RWPE2 (cell line): ENCODE results near the gene CSNK2A2.

Experiments
- ATAC-seq: fragments of 200-7000 bp; cut with Tn5 transposase; 3 replicates; pipeline ENCODE4 v1.9.1; 2021; ENCODE audit warnings: low read depth
- DNase-seq: peaks from one replicate; pipeline ENCODE4 v3.0.0-alpha.2; 2020; ENCODE audit warnings: low spot score
- H3K27ac ChIP-seq: fragments of 450-650 bp; 2 replicates; pipeline ENCODE4 v1.5.1; 2017; ENCODE audit warnings: mild to moderate bottlenecking; ENCODE audit not compliant: poor library complexity, severe bottlenecking
- H3K27me3 ChIP-seq: fragments of 250-450 bp; sonication (Bioruptor Pico); 2 replicates; pipeline ENCODE4 v1.5.1; 2021; ENCODE audit warnings: mild to moderate bottlenecking, moderate library complexity; ENCODE audit not compliant: insufficient read depth, poor library complexity, severe bottlenecking
- H3K36me3 ChIP-seq: fragments of 250-450 bp; sonication (Bioruptor Pico); 2 replicates; pipeline ENCODE4 v1.5.1; 2020; ENCODE audit warnings: low read depth, mild to moderate bottlenecking, moderate library complexity
- H3K4me1 ChIP-seq: fragments of 250-450 bp; sonication (Bioruptor Pico); 2 replicates; pipeline ENCODE4 v1.5.1; 2021; ENCODE audit warnings: mild to moderate bottlenecking, moderate library complexity; ENCODE audit not compliant: insufficient read depth, poor library complexity, severe bottlenecking
- H3K4me3 ChIP-seq: fragments of 250-450 bp; sonication (Bioruptor Pico); 2 replicates; pipeline ENCODE4 v1.5.1; 2021; ENCODE audit warnings: mild to moderate bottlenecking, moderate library complexity; ENCODE audit not compliant: severe bottlenecking
- H3K9me3 ChIP-seq: fragments of 250-450 bp; sonication (Bioruptor Pico); 2 replicates; pipeline ENCODE4 v1.5.1; 2021; ENCODE audit warnings: mild to moderate bottlenecking, moderate library complexity; ENCODE audit not compliant: severe bottlenecking
- CTCF ChIP-seq: fragments of 450-650 bp; IDR thresholded peaks from one replicate; pipeline ENCODE4 v1.5.1; 2017; ENCODE audit warnings: mild to moderate bottlenecking, moderate library complexity; ENCODE audit not compliant: poor library complexity, severe bottlenecking

The CSNK2A2 gene

GRCh38 chr16:58123896-58124600 is 73.9 kb downstream of the CSNK2A2 start:
- Histone ChIP-seq H3K4me1 (peaks cover 49% of the 10 kb centered on the region), H3K4me3 (no peak overlapping the region), H3K36me3 (no peaks in the 10 kb centered on the region), H3K27me3 (no peaks in the 10 kb centered on the region), H3K27ac (no peak overlapping the region), H3K9me3 (no peaks in the 10 kb centered on the region)
- no peak for TF ChIP-seq CTCF
- DNase-seq (no peak), ATAC-seq (no peak)

GRCh38 chr16:58121132-58121531 is 76.8 kb downstream of the CSNK2A2 start:
- Histone ChIP-seq H3K27ac (peak overlapping the region; percentile 62), H3K4me1 (peaks cover 30% of the 10 kb centered on the region), H3K36me3 (peaks cover 9% of the 10 kb centered on the region), H3K4me3 (no peak overlapping the region), H3K9me3 (no peaks in the 10 kb centered on the region), H3K27me3 (no peaks in the 10 kb centered on the region)
- DNase-seq = no peak
- ATAC-seq = peak; percentile 61
- no peak for TF ChIP-seq CTCF

GRCh38 chr16:58120234-58120633 is 77.7 kb downstream of the CSNK2A2 start:
- Histone ChIP-seq H3K4me3 (no peak overlapping the region), H3K27me3 (no peaks in the 10 kb centered on the region), H3K4me1 (peaks cover 29% of the 10 kb centered on the region), H3K27ac (no peak overlapping the region), H3K9me3 (no peaks in the 10 kb centered on the region), H3K36me3 (peaks cover 18% of the 10 kb centered on the region)
- no peak for ATAC-seq
- no peak for TF ChIP-seq CTCF
- no peak for DNase-seq

GRCh38 chr16:58119509-58119845 is 78.4 kb downstream of the CSNK2A2 start:
- ATAC-seq (no peak), DNase-seq (no peak)
- H3K27me3 ChIP-seq = no peaks in the 10 kb centered on the region
- TF ChIP-seq CTCF = no peak
- peaks cover 27% of the 10 kb centered on the region for H3K4me1 ChIP-seq
- H3K4me3 ChIP-seq = no peak overlapping the region
- H3K36me3 ChIP-seq = peaks cover 26% of the 10 kb centered on the region
- no peaks in the 10 kb centered on the region for H3K9me3 ChIP-seq
- no peak overlapping the region for H3K27ac ChIP-seq

- TF ChIP-seq CTCF = no peak
- Histone ChIP-seq H3K36me3 (peaks cover 31% of the 10 kb centered on the region), H3K9me3 (no peaks in the 10 kb centered on the region), H3K27ac (no peak overlapping the region), H3K4me3 (no peak overlapping the region), H3K4me1 (peaks cover 23% of the 10 kb centered on the region), H3K27me3 (no peaks in the 10 kb centered on the region)
- ATAC-seq (no peak), DNase-seq (peak; percentile 8)
These were observed 79.0 kb downstream of the CSNK2A2 start for GRCh38 chr16:58118801-58119508.
